HG02970 (cell line): ENCODE results near the gene ALPP.
"Not testable (repeated sequence)": the region's sequence is repeated elsewhere in the genome, so short reads cannot be mapped to it uniquely, and the experiment has no call there.

ENCODE experiments used
- ATAC-seq: cut with Tn5 transposase; IDR thresholded peaks from one replicate; pipeline ENCODE4 v1.9.1; 2021; ENCODE audit warnings: mild to moderate bottlenecking, moderate library complexity, moderate number of reproducible peaks; ENCODE audit not compliant: unreplicated experiment, low FRiP score

The ALPP gene

GRCh38 chr2:232379610-232380590 is 1.3 kb downstream of the ALPP start:
- not testable (repeated sequence) for ATAC-seq

GRCh38 chr2:232381204-232382031 is 2.9 kb downstream of the ALPP start:
- ATAC-seq: not testable (repeated sequence)

GRCh38 chr2:232382331-232383225 is 4.0 kb downstream of the ALPP start:
- no peak for ATAC-seq

- no peak for ATAC-seq
Observed at GRCh38 chr2:232384466-232384865, 5.9 kb downstream of the ALPP start.

GRCh38 chr2:232385058-232385457 is 6.5 kb downstream of the ALPP start:
- not testable (repeated sequence) for ATAC-seq

- ATAC-seq: no peak
Observed at GRCh38 chr2:232385660-232386489, 7.3 kb downstream of the ALPP start.

GRCh38 chr2:232386490-232386739 is 7.9 kb downstream of the ALPP start:
- no peak for ATAC-seq

GRCh38 chr2:232386740-232387450 is 8.3 kb downstream of the ALPP start:
- ATAC-seq: no peak

GRCh38 chr2:232387451-232388171 is 9.1 kb downstream of the ALPP start:
- no peak for ATAC-seq

- no peak for ATAC-seq
Observed at GRCh38 chr2:232388324-232388891, 9.9 kb downstream of the ALPP start.

- ATAC-seq: no peak
Observed at GRCh38 chr2:232389327-232389726, 10.8 kb downstream of the ALPP start.

- ATAC-seq: no peak
Observed at GRCh38 chr2:232390661-232391060, 12.1 kb downstream of the ALPP start.

- no peak for ATAC-seq
Observed at GRCh38 chr2:232393556-232393955, 15.0 kb downstream of the ALPP start.

GRCh38 chr2:232394431-232394830 is 15.9 kb downstream of the ALPP start:
- ATAC-seq: not testable (repeated sequence)

GRCh38 chr2:232395586-232395985 is 17.0 kb downstream of the ALPP start:
- no peak for ATAC-seq

GRCh38 chr2:232396683-232397082 is 18.1 kb downstream of the ALPP start:
- no peak for ATAC-seq

- no peak for ATAC-seq
Observed at GRCh38 chr2:232398293-232399034, 19.9 kb downstream of the ALPP start.
